Smooth muscle cell of the coronary artery (primary cell): ENCODE results near the gene TMIGD3. TPM values are rescaled to one million over a fixed set of nuclear protein-coding genes. Genes with fewer than 3 reads are reported as not detected.

Experiments used
- total RNA-seq: library from RNA; depleted of rRNA; stranded (reverse); fragments of >200 nt; gene quantifications from 2 replicates; pipeline ENCODE4 v1.2.3, GENCODE V29; 2014; ENCODE audit warnings: low replicate concordance

TMIGD3 gene
- not detected in 2 replicates for total RNA-seq

GRCh38 chr1:111503585-111504060, at the start of gene TMIGD3, which contains the start of gene ADORA3:
TMIGD3 (minus strand) TSS chr1:111503633; CDS start chr1:111503354, 279 bp downstream.
ADORA3 (minus strand) TSS chr1:111503633; CDS start chr1:111503354, 279 bp downstream.

GRCh38 chr1:111448918-111449702, 54.3 kb downstream of the TMIGD3 start, which contains the start of the genes ATP5PB and WDR77:
ATP5PB (plus strand) TSS chr1:111449464; CDS start chr1:111449542, 78 bp downstream.
WDR77 (minus strand) TSS chr1:111449256; CDS start chr1:111449169, 87 bp downstream.

Other genes starting within 250 kb of the TMIGD3 start
- not detected in 2 replicates for gene CHIA, start 212.8 kb downstream of the TMIGD3 start, total RNA-seq
- 0.15 and 0.47 TPM in 2 replicates for gene OVGP1, start 75.9 kb downstream of the TMIGD3 start, total RNA-seq
- 28.8 and 33.7 TPM in 2 replicates for gene WDR77, start 54.4 kb downstream of the TMIGD3 start, total RNA-seq
- gene ATP5PB, start 54.2 kb downstream of the TMIGD3 start, total RNA-seq: 151 and 303 TPM in 2 replicates
- 0.08 and 0.35 TPM in 2 replicates for gene C1orf162, start 29.6 kb downstream of the TMIGD3 start, total RNA-seq
- not detected in 2 replicates for gene ADORA3, start within 50 bp of the TMIGD3 start, total RNA-seq
- gene RAP1A, start 116.2 kb upstream of the TMIGD3 start, total RNA-seq: 13.2 and 25.5 TPM in 2 replicates
- gene INKA2, start 235.8 kb upstream of the TMIGD3 start, total RNA-seq: 1.1 and 5.7 TPM in 2 replicates